Neural progenitor cell (in vitro differentiated cells): ENCODE data around the gene SYF2.
A peak's percentile ranks its signal among the peaks of the same experiment; 100 is the strongest.

Source experiments
- EZH2phosphoT487 ChIP-seq: fragments of 200-600 bp; sonication (generic); IDR thresholded peaks from 2 replicates; pipeline ENCODE4 v1.6.1; 2017; ENCODE audit warnings: antibody characterized with exemption
- TF ChIP-seq, protein P1 (sequence below): fragments of 200-600 bp; sonication (generic); IDR thresholded peaks from 2 replicates; pipeline ENCODE4 v1.5.1; 2017; ENCODE audit warnings: antibody characterized with exemption, mild to moderate bottlenecking

GRCh38 chr1:25204797-25205480 is 27.4 kb downstream of the SYF2 start:
- TF ChIP-seq, protein P1, sequence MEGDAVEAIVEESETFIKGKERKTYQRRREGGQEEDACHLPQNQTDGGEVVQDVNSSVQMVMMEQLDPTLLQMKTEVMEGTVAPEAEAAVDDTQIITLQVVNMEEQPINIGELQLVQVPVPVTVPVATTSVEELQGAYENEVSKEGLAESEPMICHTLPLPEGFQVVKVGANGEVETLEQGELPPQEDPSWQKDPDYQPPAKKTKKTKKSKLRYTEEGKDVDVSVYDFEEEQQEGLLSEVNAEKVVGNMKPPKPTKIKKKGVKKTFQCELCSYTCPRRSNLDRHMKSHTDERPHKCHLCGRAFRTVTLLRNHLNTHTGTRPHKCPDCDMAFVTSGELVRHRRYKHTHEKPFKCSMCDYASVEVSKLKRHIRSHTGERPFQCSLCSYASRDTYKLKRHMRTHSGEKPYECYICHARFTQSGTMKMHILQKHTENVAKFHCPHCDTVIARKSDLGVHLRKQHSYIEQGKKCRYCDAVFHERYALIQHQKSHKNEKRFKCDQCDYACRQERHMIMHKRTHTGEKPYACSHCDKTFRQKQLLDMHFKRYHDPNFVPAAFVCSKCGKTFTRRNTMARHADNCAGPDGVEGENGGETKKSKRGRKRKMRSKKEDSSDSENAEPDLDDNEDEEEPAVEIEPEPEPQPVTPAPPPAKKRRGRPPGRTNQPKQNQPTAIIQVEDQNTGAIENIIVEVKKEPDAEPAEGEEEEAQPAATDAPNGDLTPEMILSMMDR = peak; percentile 90
- no peak for TF ChIP-seq EZH2phosphoT487
